Inflammatory macrophage treated with lipopolysaccharide for 4 hours (primary cell): ENCODE results near the gene PPP4C.

Experiments
- DNase-seq: peaks from one replicate; pipeline ENCODE4 v3.0.0-alpha.2; 2020

The PPP4C gene

DNA sequence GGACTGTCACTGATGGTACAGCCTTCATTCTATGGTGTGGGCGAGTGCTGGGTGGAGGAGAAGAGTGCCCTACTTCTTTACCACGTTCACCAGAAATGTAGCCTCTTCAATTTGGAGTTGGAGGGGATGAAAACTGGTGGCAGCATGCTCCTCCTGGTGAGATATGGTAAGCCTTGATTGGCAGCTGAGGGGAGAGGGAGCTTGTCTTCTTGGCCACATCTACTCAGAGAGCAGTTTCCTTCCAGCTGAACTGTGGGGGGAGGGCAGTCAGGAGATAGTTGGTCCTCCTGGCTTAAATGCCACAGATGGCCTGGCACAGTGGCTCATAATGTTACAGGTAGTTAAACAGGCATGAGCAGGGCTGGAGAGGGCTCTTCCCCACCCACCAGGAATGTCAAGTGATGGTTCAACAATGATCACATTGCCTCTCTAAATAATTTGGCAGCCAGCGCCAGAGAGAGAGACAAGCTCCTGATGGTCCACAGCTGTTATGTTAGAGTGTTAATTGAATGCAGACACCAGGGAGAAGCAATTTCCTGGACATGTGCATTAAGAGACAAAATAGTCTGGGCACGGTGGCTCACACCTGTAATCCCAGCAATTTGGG, 56.2 kb downstream of the PPP4C start:
- DNase-seq, result no peak

DNA sequence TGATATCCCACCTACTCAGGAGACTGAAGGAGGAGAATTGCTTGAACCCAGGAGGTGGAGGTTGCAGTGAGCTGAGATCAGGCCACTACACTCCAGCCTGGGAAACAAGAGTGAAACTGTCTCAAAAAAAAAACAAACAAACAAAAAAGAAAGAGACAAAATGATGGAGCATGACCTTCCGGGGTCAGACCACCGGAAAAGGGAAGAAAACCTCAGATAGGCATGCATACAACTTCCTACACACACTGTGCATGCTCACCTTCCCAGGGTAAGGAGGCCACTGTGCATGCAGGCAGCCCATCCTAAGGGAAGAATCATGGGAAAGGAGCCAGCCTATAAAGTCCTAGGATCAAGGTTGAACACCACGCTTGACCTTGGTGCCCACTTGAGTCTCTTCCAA, 56.8 kb downstream of the PPP4C start:
- DNase-seq, result no peak
